GM18505 (cell line): ENCODE data around the gene SHISA8.
A peak's percentile ranks its signal among the peaks of the same experiment; 100 is the strongest.

Experiments
- ATAC-seq: cut with Tn5 transposase; IDR thresholded peaks from one replicate; pipeline ENCODE4 v1.9.1; 2021; ENCODE audit not compliant: unreplicated experiment
- POLR2A ChIP-seq: IDR thresholded peaks from 4 replicates; pipeline ENCODE4 v1.6.1; 2011; ENCODE audit warnings: borderline replicate concordance; ENCODE audit not compliant: insufficient read depth, insufficient read length; ENCODE audit errors: extremely low read depth

SHISA8 gene

GRCh38 chr22:41925783-41926460 lies 11.0 kb upstream of the SHISA8 start:
- peak; percentile 35 for TF ChIP-seq POLR2A
- peak; percentile 36 for ATAC-seq

GRCh38 chr22:41923595-41924276 lies 8.9 kb upstream of the SHISA8 start:
- no peak for ATAC-seq
- no peak for TF ChIP-seq POLR2A

GRCh38 chr22:41922940-41923594 lies 8.2 kb upstream of the SHISA8 start:
- no peak for ATAC-seq
- no peak for TF ChIP-seq POLR2A

GRCh38 chr22:41922328-41922727 lies 7.5 kb upstream of the SHISA8 start:
- no peak for TF ChIP-seq POLR2A
- no peak for ATAC-seq

- ATAC-seq = peak; percentile 19
- no peak for TF ChIP-seq POLR2A
Measured at GRCh38 chr22:41920271-41920976, 5.5 kb upstream of the SHISA8 start.

- peak; percentile 46 for ATAC-seq
- TF ChIP-seq POLR2A = peak; percentile 69
Measured at GRCh38 chr22:41919357-41920224, 4.7 kb upstream of the SHISA8 start.

- TF ChIP-seq POLR2A = peak; percentile 17
- no peak for ATAC-seq
Measured at GRCh38 chr22:41917903-41918791, 3.3 kb upstream of the SHISA8 start.

- no peak for ATAC-seq
- TF ChIP-seq POLR2A = no peak
Measured at GRCh38 chr22:41917375-41917902, 2.6 kb upstream of the SHISA8 start.

- no peak for TF ChIP-seq POLR2A
- no peak for ATAC-seq
Measured at GRCh38 chr22:41916745-41917358, 2.0 kb upstream of the SHISA8 start.

- no peak for TF ChIP-seq POLR2A
- no peak for ATAC-seq
Measured at GRCh38 chr22:41915786-41916493, 1.1 kb upstream of the SHISA8 start.
